ENCODE results near the gene CHRNA4.

DNA sequence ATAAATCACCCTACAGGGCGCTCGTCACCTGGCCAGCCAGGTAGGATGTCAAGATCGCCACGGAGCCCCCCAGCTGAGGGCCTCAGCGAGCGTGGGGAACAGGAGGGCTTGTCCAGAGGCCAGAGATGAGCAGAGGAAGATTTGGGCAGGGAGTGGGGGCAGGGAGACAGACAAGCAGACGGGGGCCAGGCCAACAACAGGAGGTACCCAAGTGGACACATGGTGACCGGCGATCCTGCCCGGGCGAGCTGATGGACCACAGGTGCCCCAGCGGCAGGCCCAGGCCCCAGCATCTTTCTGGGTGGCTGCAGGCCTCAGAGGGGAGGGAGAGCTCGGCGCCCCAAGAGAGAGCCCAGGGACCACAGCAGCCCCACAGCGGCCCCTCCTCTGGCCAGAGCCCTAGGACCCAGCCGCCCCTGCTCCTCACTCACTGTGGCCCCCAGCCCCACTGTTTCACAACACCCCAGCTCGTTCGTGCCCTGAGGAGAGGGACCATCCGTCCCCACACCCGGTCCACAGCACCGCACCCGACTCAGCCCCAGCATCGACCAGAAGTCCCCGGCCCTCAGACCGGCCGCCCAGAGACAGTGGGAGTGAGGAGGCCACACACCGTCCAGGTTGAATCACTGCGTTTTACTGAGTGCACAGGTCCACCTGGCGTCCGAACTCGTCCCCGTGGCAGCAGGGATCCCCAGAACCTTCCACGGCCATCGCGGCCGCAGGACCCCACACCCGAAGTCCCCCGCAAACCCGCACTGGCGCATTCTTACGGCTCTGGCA lies 38.6 kb upstream of the CHRNA4 start:
- TF ChIP-seq NFRKB (IDR thresholded peaks at IDR 0.05), result no peak
- TF ChIP-seq SUZ12 (IDR thresholded peaks at IDR 0.05), result no peak
- no peak for TF ChIP-seq ARNT (IDR thresholded peaks at IDR 0.05)
- TF ChIP-seq ELF4 (IDR thresholded peaks at IDR 0.05), result no peak
- no peak for TF ChIP-seq HDGF (IDR thresholded peaks at IDR 0.05; ENCODE audit: borderline replicate concordance)
- TF ChIP-seq L3MBTL2 (conservative IDR thresholded peaks at IDR 0.05), result no peak
- no peak for TF ChIP-seq FOXM1 (IDR thresholded peaks at IDR 0.05; ENCODE audit: borderline replicate concordance)
- TF ChIP-seq FOXA1 (IDR thresholded peaks at IDR 0.05), result no peak
- no peak for TF ChIP-seq SP1 (IDR thresholded peaks at IDR 0.05)
- no peak for TF ChIP-seq BHLHE40 (IDR thresholded peaks at IDR 0.05; ENCODE audit: borderline replicate concordance)
- TF ChIP-seq LEF1 (IDR thresholded peaks at IDR 0.05; ENCODE audit: borderline replicate concordance), result no peak
